Activated B cell treated with CpG ODN at 0.5 μM for 24 hours (primary cell): ENCODE data around the gene UBA52. TPM values are rescaled to one million over a fixed set of nuclear protein-coding genes. Genes with fewer than 3 reads are reported as not detected.

ENCODE experiments used
- ATAC-seq: fragments of 200-7000 bp; cut with Tn5 transposase; one replicate; pipeline ENCODE4 v1.10.0; 2021; ENCODE audit warnings: low read depth, mild to moderate bottlenecking, moderate library complexity
- CTCF ChIA-PET: fragments of 350-600 bp; sonication (Branson Sonifier 250); formaldehyde crosslinking; loops from one replicate; lab custom pipeline; 2021; ENCODE audit warnings: antibody characterized with exemption; lab: Charles Lee
- POLR2A ChIA-PET: fragments of 350-600 bp; sonication (Branson Sonifier 250); formaldehyde crosslinking; loops from one replicate; lab custom pipeline; 2021; ENCODE audit warnings: antibody characterized with exemption; lab: Charles Lee
- DNase-seq: peaks from one replicate; pipeline ENCODE4 v3.0.0; 2022
- H3K27ac Mint-ChIP-seq: one replicate; pipeline ENCODE4 v1.8.0; 2020; ENCODE audit warnings: mixed read lengths
- H3K27me3 Mint-ChIP-seq: one replicate; pipeline ENCODE4 v1.8.0; 2021; ENCODE audit warnings: mixed read lengths
- H3K36me3 Mint-ChIP-seq: one replicate; pipeline ENCODE4 v1.8.0; 2021; ENCODE audit warnings: low read depth, mixed read lengths
- H3K4me1 Mint-ChIP-seq: one replicate; pipeline ENCODE4 v1.8.0; 2021; ENCODE audit warnings: mixed read lengths
- H3K4me3 Mint-ChIP-seq: one replicate; pipeline ENCODE4 v1.8.0; 2020; ENCODE audit warnings: mild to moderate bottlenecking, mixed read lengths
- H3K9me3 Mint-ChIP-seq: one replicate; pipeline ENCODE4 v1.8.0; 2020; ENCODE audit warnings: mixed read lengths
- CTCF ChIP-seq: fragments of 200-600 bp; IDR thresholded peaks from one replicate; pipeline ENCODE4 v1.8.0; 2022; ENCODE audit warnings: antibody characterized with exemption, mild to moderate bottlenecking
- intact Hi-C: fragments of 100-400 bp; cut with micrococcal nuclease; formaldehyde crosslinking; loops from one replicate; pipeline ENCODE4 v1.15.1; 2024
- total RNA-seq: library from RNA; stranded (reverse); gene quantifications from 2 replicates; pipeline ENCODE4 v1.2.3, GENCODE V29; 2022

Gene UBA52
- total RNA-seq, 1 donor from 2014 or later, result 1,962 TPM

- ChIA-PET CTCF (no interaction called here), POLR2A (no interaction called here)
- no peak for TF ChIP-seq CTCF
- H3K9me3 Mint-ChIP-seq, result no peaks in the 10 kb centered on the region
- no peak overlapping the region for H3K27ac Mint-ChIP-seq
- intact Hi-C loops, result no loop called here
- peaks cover 5% of the 10 kb centered on the region for H3K4me1 Mint-ChIP-seq
- ATAC-seq (no peak), DNase-seq (no peak)
- H3K36me3 Mint-ChIP-seq, result no peaks in the 10 kb centered on the region
- H3K4me3 Mint-ChIP-seq, result no peak overlapping the region
- peaks cover 31% of the 10 kb centered on the region for H3K27me3 Mint-ChIP-seq
These were observed 45.9 kb downstream of the UBA52 start for GRCh38 chr19:18617562-18617961.

- Mint-ChIP-seq H3K9me3 (no peaks in the 10 kb centered on the region), H3K4me3 (no peak overlapping the region), H3K27me3 (peaks cover 29% of the 10 kb centered on the region), H3K4me1 (peaks cover 3% of the 10 kb centered on the region), H3K36me3 (no peaks in the 10 kb centered on the region), H3K27ac (no peak overlapping the region)
- ChIA-PET CTCF (no interaction called here), POLR2A (interaction anchor here (0.5 kb wide), 1 partner anchor 8 kb away, joined by 3 read pairs; no protein-coding TSS in a partner anchor)
- ATAC-seq (no peak), DNase-seq (no peak)
- no peak for TF ChIP-seq CTCF
- intact Hi-C loops, result no loop called here
These were observed 46.6 kb downstream of the UBA52 start for GRCh38 chr19:18618236-18618635.

- H3K36me3 Mint-ChIP-seq, result no peaks in the 10 kb centered on the region
- H3K4me1 Mint-ChIP-seq, result no peaks in the 10 kb centered on the region
- H3K27ac Mint-ChIP-seq, result no peak overlapping the region
- ATAC-seq (no peak), DNase-seq (no peak)
- POLR2A ChIA-PET, result no interaction called here
- peaks cover 16% of the 10 kb centered on the region for H3K27me3 Mint-ChIP-seq
- intact Hi-C loops, result no loop called here
- CTCF ChIA-PET, result no interaction called here
- no peak for TF ChIP-seq CTCF
- no peaks in the 10 kb centered on the region for H3K9me3 Mint-ChIP-seq
- H3K4me3 Mint-ChIP-seq, result no peak overlapping the region
These were observed 48.7 kb downstream of the UBA52 start for GRCh38 chr19:18620311-18620710.

GRCh38 chr19:18620902-18621301 lies 49.2 kb downstream of the UBA52 start:
- no peak for TF ChIP-seq CTCF
- Mint-ChIP-seq H3K4me3 (no peak overlapping the region), H3K27ac (no peak overlapping the region), H3K9me3 (no peaks in the 10 kb centered on the region), H3K4me1 (no peaks in the 10 kb centered on the region), H3K27me3 (peaks cover 11% of the 10 kb centered on the region), H3K36me3 (no peaks in the 10 kb centered on the region)
- ChIA-PET CTCF (no interaction called here), POLR2A (interaction anchor here (1.3 kb wide), 1 partner anchor 8 kb away, joined by 4 read pairs; the partner anchor contains the start of gene TMEM59L)
- no peak for DNase-seq
- no peak for ATAC-seq
- intact Hi-C loops, result no loop called here

GRCh38 chr19:18626906-18627305 lies 55.2 kb downstream of the UBA52 start:
- no peak for DNase-seq
- Mint-ChIP-seq H3K27me3 (peaks cover 3% of the 10 kb centered on the region), H3K27ac (no peak overlapping the region), H3K36me3 (no peaks in the 10 kb centered on the region), H3K4me3 (no peak overlapping the region), H3K9me3 (no peaks in the 10 kb centered on the region), H3K4me1 (no peaks in the 10 kb centered on the region)
- ChIA-PET CTCF (no interaction called here), POLR2A (no interaction called here)
- intact Hi-C loops, result no loop called here
- no peak for ATAC-seq
- TF ChIP-seq CTCF, result no peak

Other genes with a start within 250 kb of the UBA52 start
- 59.2 and 70.3 TPM in 2 replicates for gene LSM4, start 248.8 kb upstream of the UBA52 start, total RNA-seq
- gene PGPEP1, start 231.3 kb upstream of the UBA52 start, total RNA-seq, result 5.6 and 6.9 TPM in 2 replicates
- gene GDF15, start 185.7 kb upstream of the UBA52 start, total RNA-seq, result not detected in 2 replicates
- 0.47 and 0.88 TPM in 2 replicates for gene LRRC25, start 174.2 kb upstream of the UBA52 start, total RNA-seq
- 28.5 and 36.6 TPM in 2 replicates for gene SSBP4, start 152.5 kb upstream of the UBA52 start, total RNA-seq
- 5.1 and 6.3 TPM in 2 replicates for gene ISYNA1, start 133.7 kb upstream of the UBA52 start, total RNA-seq
- 29.0 and 32.6 TPM in 2 replicates for gene ELL, start 49.8 kb upstream of the UBA52 start, total RNA-seq
- gene FKBP8, start 28.3 kb upstream of the UBA52 start, total RNA-seq, result 133 and 140 TPM in 2 replicates
- gene KXD1, start 14.0 kb upstream of the UBA52 start, total RNA-seq, result 82.2 and 88.8 TPM in 2 replicates
- gene REX1BD, start 16.9 kb downstream of the UBA52 start, total RNA-seq, result 83.7 and 85.9 TPM in 2 replicates
- not detected in 2 replicates for gene CRLF1, start 34.9 kb downstream of the UBA52 start, total RNA-seq
- gene TMEM59L, start 41.0 kb downstream of the UBA52 start, total RNA-seq, result 0.64 TPM in 1 of 2 replicates, not detected in the other
- gene KLHL26, start 65.2 kb downstream of the UBA52 start, total RNA-seq, result 10.9 and 11.3 TPM in 2 replicates
- 13.1 and 15.5 TPM in 2 replicates for gene CRTC1, start 111.8 kb downstream of the UBA52 start, total RNA-seq
- 0.10 and 0.16 TPM in 2 replicates for gene COMP, start 219.4 kb downstream of the UBA52 start, total RNA-seq